ENCODE results near the gene CHERP. TPM values are rescaled to one million over a fixed set of nuclear protein-coding genes. Genes with fewer than 3 reads are reported as not detected.

Gene CHERP
- total RNA-seq, 1 experiment from 2014 or later, result 101 TPM

- H3K4me3 Mint-ChIP-seq, result no peak overlapping the region
- TF ChIP-seq, protein P1, sequence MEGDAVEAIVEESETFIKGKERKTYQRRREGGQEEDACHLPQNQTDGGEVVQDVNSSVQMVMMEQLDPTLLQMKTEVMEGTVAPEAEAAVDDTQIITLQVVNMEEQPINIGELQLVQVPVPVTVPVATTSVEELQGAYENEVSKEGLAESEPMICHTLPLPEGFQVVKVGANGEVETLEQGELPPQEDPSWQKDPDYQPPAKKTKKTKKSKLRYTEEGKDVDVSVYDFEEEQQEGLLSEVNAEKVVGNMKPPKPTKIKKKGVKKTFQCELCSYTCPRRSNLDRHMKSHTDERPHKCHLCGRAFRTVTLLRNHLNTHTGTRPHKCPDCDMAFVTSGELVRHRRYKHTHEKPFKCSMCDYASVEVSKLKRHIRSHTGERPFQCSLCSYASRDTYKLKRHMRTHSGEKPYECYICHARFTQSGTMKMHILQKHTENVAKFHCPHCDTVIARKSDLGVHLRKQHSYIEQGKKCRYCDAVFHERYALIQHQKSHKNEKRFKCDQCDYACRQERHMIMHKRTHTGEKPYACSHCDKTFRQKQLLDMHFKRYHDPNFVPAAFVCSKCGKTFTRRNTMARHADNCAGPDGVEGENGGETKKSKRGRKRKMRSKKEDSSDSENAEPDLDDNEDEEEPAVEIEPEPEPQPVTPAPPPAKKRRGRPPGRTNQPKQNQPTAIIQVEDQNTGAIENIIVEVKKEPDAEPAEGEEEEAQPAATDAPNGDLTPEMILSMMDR (conservative IDR thresholded peaks at IDR 0.05), result no peak
- H3K4me1 ChIP-seq (ENCODE audit: insufficient read depth, low read length), result no peaks in the 10 kb centered on the region
- H3K23me2 ChIP-seq (ENCODE audit: insufficient read length, low read depth, low read length, poor library complexity, severe bottlenecking), result no peaks in the 10 kb centered on the region
- no peak overlapping the region for H2BK15ac ChIP-seq (ENCODE audit: low read depth, low read length)
- H4K20me1 ChIP-seq (ENCODE audit: control insufficient read depth, insufficient read depth, insufficient read length), result no peaks in the 10 kb centered on the region
- H3K27me3 ChIP-seq (ENCODE audit: insufficient read depth, low read length), result no peaks in the 10 kb centered on the region
- no peak overlapping the region for H3K4me2 ChIP-seq (ENCODE audit: insufficient read depth, insufficient read length, low read length)
- peaks cover 0 to 5% of the 10 kb centered on the region in 2 experiments; a peak in 3 of 4 replicates for H3K4me1 Mint-ChIP-seq
- no peak overlapping the region for H3K56ac ChIP-seq (ENCODE audit: insufficient read length, low read depth, low read length)
- H4K8ac ChIP-seq (replicated peaks; ENCODE audit: insufficient read length, low read depth, low read length), result no peak overlapping the region
- no peak overlapping the region for H3T11ph ChIP-seq (ENCODE audit: low read length)
- no peaks in the 10 kb centered on the region for H3K79me1 ChIP-seq (ENCODE audit: insufficient read depth, low read depth, low read length, poor library complexity, severe bottlenecking)
- H3K27ac ChIP-seq (ENCODE audit: insufficient read length, low read depth, low read length), result no peak overlapping the region
- H3K27ac Mint-ChIP-seq, result no peak overlapping the region
- no peak overlapping the region for H3K18ac ChIP-seq (ENCODE audit: insufficient read length, low read depth, low read length)
- H4K5ac ChIP-seq (ENCODE audit: insufficient read length, low read depth, low read length), result no peak overlapping the region
- H2BK12ac ChIP-seq (ENCODE audit: insufficient read length, low read depth, low read length), result no peak overlapping the region
- DNase-seq, result no peak
- H3K9me3 Mint-ChIP-seq, result no peaks in the 10 kb centered on the region
- no peak overlapping the region for H2AFZ ChIP-seq (ENCODE audit: low read length)
- no peak overlapping the region for H2BK120ac ChIP-seq (ENCODE audit: low read depth, low read length, poor library complexity, severe bottlenecking)
- no peak overlapping the region for H3K23ac ChIP-seq (ENCODE audit: insufficient read length, low read depth, low read length)
- no peak overlapping the region for H4K91ac ChIP-seq (ENCODE audit: insufficient read length, low read depth, low read length)
- WGBS (ENCODE audit: extremely low coverage, insufficient read length, low lambda C conversion rate), result no CpG with 5 or more reads among the region's 4 CpGs
- H3K9me3 ChIP-seq (ENCODE audit: control insufficient read depth, low read depth, low read length), result no peaks in the 10 kb centered on the region
- no peak overlapping the region for H3K14ac ChIP-seq (ENCODE audit: insufficient read depth, low read length)
- no peak overlapping the region for H2AK5ac ChIP-seq (ENCODE audit: insufficient read length, low read length)
- H2BK5ac ChIP-seq (ENCODE audit: insufficient read length, low read length), result no peak overlapping the region
- H3K9ac ChIP-seq (ENCODE audit: extremely low read depth, insufficient read length, low read length), result no peak overlapping the region
- no peak overlapping the region for H2BK20ac ChIP-seq (ENCODE audit: low read depth, low read length, poor library complexity, severe bottlenecking)
- no peak overlapping the region for H3K4ac ChIP-seq (ENCODE audit: low read depth, low read length)
- H3K79me2 ChIP-seq (ENCODE audit: insufficient read depth, low read length), result no peaks in the 10 kb centered on the region
- peaks cover 9 to 28% (median 16%) of the 10 kb centered on the region in 3 experiments; a peak in 6 of 7 replicates for H3K36me3 Mint-ChIP-seq (ENCODE audit: insufficient read depth in 1 of 3, low read depth in 3 of 3)
- H3K27me3 Mint-ChIP-seq (ENCODE audit: low read depth), result no peaks in the 10 kb centered on the region
Observed at GRCh38 chr19:16548956-16549355, 6.7 kb upstream of the CHERP start.

Measured in H9 (cell line).